Measurements from ENCODE around the gene ADK.
"Not testable (repeated sequence)": the region's sequence is repeated elsewhere in the genome, so short reads cannot be mapped to it uniquely, and the experiment has no call there.

Gene ADK

GRCh38 chr10:74213019-74213418 is 62.0 kb downstream of the ADK start:
- Histone ChIP-seq H3K36me3 (no peaks in the 10 kb centered on the region), H3K4me1 (peaks cover 0 to 2% (median 0%) of the 10 kb centered on the region in 4 donors), H3K27me3 (no peaks in the 10 kb centered on the region), H3K9me3 (no peaks in the 10 kb centered on the region), H3K27ac (no peak overlapping the region), H3K4me3 (no peak overlapping the region)
- no peak for TF ChIP-seq CTCF (IDR thresholded peaks at IDR 0.05)
- DNase-seq, result no peak
- intact Hi-C loops (cut with DNase I; ENCODE audit: low total_unique reads), result no loop called here

DNA sequence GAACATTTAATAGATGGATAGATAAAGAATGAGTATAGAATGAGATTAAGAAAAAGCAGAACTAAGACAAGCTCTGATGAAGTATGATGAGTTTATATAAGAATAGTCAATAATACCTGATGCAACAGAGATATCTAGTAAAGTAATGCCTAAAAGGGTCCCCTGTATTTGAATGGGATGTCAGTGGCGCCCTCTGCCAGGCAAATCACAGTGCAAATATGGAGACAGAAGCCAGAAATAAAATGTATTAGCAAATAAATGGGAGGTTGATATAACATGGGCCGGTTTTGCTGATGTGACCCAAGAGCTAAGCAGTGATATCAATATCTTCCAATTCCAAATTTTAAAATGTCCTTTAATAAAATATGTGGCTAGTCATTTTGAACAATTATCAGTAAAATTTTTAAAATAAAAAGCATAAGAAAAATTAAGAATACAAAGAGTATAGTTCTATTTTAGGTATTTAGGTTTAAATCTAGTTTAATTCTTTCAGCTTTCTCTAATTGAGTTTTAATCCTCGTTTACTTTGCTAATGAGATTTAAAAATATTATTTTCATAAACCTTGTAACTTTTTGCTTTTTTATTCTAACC is 62.6 kb downstream of the ADK start:
- no peaks in the 10 kb centered on the region for H3K4me1 ChIP-seq
- no peaks in the 10 kb centered on the region for H3K9me3 ChIP-seq
- intact Hi-C loops (cut with DNase I; ENCODE audit: low total_unique reads), result no loop called here
- H3K27ac ChIP-seq, result no peak overlapping the region
- no peaks in the 10 kb centered on the region for H3K27me3 ChIP-seq
- H3K36me3 ChIP-seq, result no peaks in the 10 kb centered on the region
- DNase-seq, result peak in 1 of 2 donors; percentile 54
- TF ChIP-seq CTCF (IDR thresholded peaks at IDR 0.05), result peak; percentile 18 to 37
- no peak overlapping the region for H3K4me3 ChIP-seq

- H3K4me1 ChIP-seq; H3K27me3 ChIP-seq; H3K4me3 ChIP-seq; DNase-seq; H3K36me3 ChIP-seq; H3K27ac ChIP-seq; intact Hi-C loops (cut with DNase I; ENCODE audit: low total_unique reads); H3K9me3 ChIP-seq: not testable (repeated sequence)
Observed at GRCh38 chr10:74217110-74217509, 66.1 kb downstream of the ADK start.

DNA sequence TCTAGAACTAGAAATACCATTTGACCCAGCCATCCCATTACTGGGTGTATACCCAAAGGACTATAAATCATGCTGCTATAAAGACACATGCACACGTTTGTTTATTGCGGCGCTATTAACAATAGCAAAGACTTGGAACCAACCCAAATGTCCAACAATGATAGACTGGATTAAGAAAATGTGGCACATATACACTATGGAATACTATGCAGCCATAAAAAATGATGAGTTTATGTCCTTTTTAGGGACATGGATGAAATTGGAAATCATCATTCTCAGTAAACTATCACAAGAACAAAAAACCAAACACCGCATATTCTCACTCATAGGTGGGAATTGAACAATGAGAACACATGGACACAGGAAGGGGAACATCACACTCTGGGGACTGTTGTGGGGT is 71.4 kb downstream of the ADK start:
- H3K27me3 ChIP-seq; H3K4me3 ChIP-seq; DNase-seq; H3K27ac ChIP-seq; intact Hi-C loops (cut with DNase I; ENCODE audit: low total_unique reads); H3K4me1 ChIP-seq; H3K36me3 ChIP-seq; H3K9me3 ChIP-seq: not testable (repeated sequence)

DNA sequence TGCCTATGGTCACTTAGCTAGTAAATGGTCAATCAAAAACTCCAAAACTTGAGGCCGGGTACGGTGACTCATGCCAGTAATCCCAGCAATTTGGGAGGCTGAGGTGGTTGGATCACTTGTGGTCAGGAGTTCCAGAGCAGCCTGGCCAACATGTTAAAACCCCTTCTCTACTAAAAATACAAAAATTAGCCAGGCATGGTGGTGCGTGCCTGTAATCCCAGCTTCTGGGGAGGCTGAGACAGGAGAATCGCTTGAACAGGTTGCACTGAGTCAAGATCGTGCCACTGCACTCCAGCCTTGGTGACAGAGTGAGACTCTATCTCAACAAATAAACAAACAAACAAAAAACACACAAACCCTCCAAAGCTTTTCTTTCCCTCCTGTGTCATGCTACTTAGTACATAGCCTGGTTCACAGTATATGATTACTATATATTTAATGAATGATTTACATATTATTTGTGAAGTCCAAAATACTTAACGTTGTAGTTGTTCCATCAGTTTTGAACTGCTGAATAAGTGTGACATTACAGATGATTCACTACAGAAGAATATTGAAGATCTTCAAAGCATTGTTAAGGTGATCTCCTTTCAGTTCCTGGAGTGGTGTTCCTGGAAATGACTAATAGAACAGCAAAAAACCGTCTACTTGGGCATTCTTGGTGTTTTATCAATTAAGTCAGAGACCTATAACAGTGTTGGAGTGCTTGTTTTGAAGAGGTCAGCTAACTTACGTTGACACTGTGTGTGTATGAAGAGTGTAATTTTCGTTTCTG is 72.9 kb downstream of the ADK start:
- H3K4me3 ChIP-seq, result no peak overlapping the region
- H3K9me3 ChIP-seq, result no peaks in the 10 kb centered on the region
- no peak for DNase-seq
- TF ChIP-seq CTCF (IDR thresholded peaks at IDR 0.05), result no peak
- no peaks in the 10 kb centered on the region for H3K36me3 ChIP-seq
- H3K27me3 ChIP-seq, result no peaks in the 10 kb centered on the region
- intact Hi-C loops (cut with DNase I; ENCODE audit: low total_unique reads), result no loop called here
- no peak overlapping the region for H3K27ac ChIP-seq
- peaks cover 0 to 4% (median 0%) of the 10 kb centered on the region in 4 donors for H3K4me1 ChIP-seq

DNA sequence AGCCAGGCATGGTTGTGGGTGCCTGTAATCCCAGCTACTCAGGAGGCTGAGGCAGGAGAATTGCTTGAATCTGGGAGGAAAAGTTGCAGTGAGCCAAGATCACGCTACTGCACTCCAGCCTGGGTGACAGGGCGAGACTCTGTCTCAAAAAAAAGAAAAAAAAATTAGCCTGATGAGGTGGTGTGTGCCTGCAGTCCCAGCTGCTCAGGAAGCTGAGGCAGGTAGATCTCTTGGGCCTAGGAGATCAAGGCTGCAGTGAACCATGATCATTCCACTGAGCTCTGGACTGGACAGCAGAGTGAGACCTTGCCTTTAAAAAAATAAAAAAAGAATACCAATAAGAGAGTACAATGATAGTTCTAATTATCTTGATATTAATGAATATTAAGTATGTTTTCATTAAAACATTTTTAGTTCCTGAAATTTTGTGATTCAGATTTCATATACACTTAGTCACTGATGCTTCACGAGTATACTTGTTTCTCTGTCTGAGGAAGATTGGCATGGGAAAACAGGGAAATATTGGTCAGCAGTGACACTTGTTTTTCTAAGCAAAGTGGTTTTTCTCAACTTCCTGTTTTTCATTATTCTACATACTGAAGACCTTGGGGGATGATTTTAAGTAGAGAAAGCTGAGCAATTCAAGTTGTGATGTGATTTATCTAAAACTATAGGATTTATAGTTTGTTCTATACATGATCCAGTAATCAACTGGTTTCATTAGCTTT is 76.8 kb downstream of the ADK start:
- Histone ChIP-seq H3K27ac (no peak overlapping the region), H3K4me3 (no peak overlapping the region), H3K4me1 (peaks cover 0 to 4% (median 0%) of the 10 kb centered on the region in 4 donors), H3K9me3 (no peaks in the 10 kb centered on the region), H3K27me3 (no peaks in the 10 kb centered on the region), H3K36me3 (no peaks in the 10 kb centered on the region)
- TF ChIP-seq CTCF (IDR thresholded peaks at IDR 0.05), result no peak
- intact Hi-C loops (cut with DNase I; ENCODE audit: low total_unique reads), result no loop called here
- no peak for DNase-seq
